Fibroblast of skin of right biceps (primary cell): Measurements from ENCODE around the gene VIPR2.
"Not testable (repeated sequence)": the region's sequence is repeated elsewhere in the genome, so short reads cannot be mapped to it uniquely, and the experiment has no call there.

Source experiments
- DNase-seq: peaks from one replicate; pipeline ENCODE4 v3.0.0-alpha.2; 2013

VIPR2 gene

GRCh38 chr7:159088016-159088865, 56.4 kb downstream of the VIPR2 start:
- no peak for DNase-seq

GRCh38 chr7:159086301-159086925, 58.3 kb downstream of the VIPR2 start:
- DNase-seq = no peak

GRCh38 chr7:159084069-159084801, 60.4 kb downstream of the VIPR2 start:
- no peak for DNase-seq

- no peak for DNase-seq
These were observed 61.0 kb downstream of the VIPR2 start for GRCh38 chr7:159083698-159084068.

GRCh38 chr7:159083001-159083697, 61.5 kb downstream of the VIPR2 start:
- DNase-seq = no peak

GRCh38 chr7:159082075-159082474, 62.6 kb downstream of the VIPR2 start:
- not testable (repeated sequence) for DNase-seq

- no peak for DNase-seq
These were observed 65.8 kb downstream of the VIPR2 start for GRCh38 chr7:159078911-159079270.

- no peak for DNase-seq
These were observed 66.3 kb downstream of the VIPR2 start for GRCh38 chr7:159078193-159078910.

- DNase-seq = no peak
These were observed 68.3 kb downstream of the VIPR2 start for GRCh38 chr7:159076333-159076732.

- no peak for DNase-seq
These were observed 69.0 kb downstream of the VIPR2 start for GRCh38 chr7:159075563-159076238.

- DNase-seq = no peak
These were observed 73.4 kb downstream of the VIPR2 start for GRCh38 chr7:159071260-159071659.

GRCh38 chr7:159070431-159071148, 74.1 kb downstream of the VIPR2 start:
- DNase-seq = peak; percentile 17

- DNase-seq = no peak
These were observed 75.7 kb downstream of the VIPR2 start for GRCh38 chr7:159068893-159069448.

GRCh38 chr7:159068488-159068811, 76.2 kb downstream of the VIPR2 start:
- no peak for DNase-seq

- DNase-seq = no peak
These were observed 76.8 kb downstream of the VIPR2 start for GRCh38 chr7:159067576-159068487.

GRCh38 chr7:159066816-159067575, 77.7 kb downstream of the VIPR2 start:
- DNase-seq = no peak

- DNase-seq = no peak
These were observed 78.7 kb downstream of the VIPR2 start for GRCh38 chr7:159065852-159066480.

- no peak for DNase-seq
These were observed 79.7 kb downstream of the VIPR2 start for GRCh38 chr7:159064816-159065510.
